Measurements from ENCODE around the gene STAU1.
"Not testable (repeated sequence)": the region's sequence is repeated elsewhere in the genome, so short reads cannot be mapped to it uniquely, and the experiment has no call there.

The STAU1 gene, protein sequence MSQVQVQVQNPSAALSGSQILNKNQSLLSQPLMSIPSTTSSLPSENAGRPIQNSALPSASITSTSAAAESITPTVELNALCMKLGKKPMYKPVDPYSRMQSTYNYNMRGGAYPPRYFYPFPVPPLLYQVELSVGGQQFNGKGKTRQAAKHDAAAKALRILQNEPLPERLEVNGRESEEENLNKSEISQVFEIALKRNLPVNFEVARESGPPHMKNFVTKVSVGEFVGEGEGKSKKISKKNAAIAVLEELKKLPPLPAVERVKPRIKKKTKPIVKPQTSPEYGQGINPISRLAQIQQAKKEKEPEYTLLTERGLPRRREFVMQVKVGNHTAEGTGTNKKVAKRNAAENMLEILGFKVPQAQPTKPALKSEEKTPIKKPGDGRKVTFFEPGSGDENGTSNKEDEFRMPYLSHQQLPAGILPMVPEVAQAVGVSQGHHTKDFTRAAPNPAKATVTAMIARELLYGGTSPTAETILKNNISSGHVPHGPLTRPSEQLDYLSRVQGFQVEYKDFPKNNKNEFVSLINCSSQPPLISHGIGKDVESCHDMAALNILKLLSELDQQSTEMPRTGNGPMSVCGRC

GRCh38 chr20:49187851-49188641 lies at the start of gene STAU1:
Gene STAU1 (minus strand): TSS chr20:49188334. CDS start chr20:49166201, 22,133 bp downstream.
- DNase-seq, result peak; percentile 95

DNA sequence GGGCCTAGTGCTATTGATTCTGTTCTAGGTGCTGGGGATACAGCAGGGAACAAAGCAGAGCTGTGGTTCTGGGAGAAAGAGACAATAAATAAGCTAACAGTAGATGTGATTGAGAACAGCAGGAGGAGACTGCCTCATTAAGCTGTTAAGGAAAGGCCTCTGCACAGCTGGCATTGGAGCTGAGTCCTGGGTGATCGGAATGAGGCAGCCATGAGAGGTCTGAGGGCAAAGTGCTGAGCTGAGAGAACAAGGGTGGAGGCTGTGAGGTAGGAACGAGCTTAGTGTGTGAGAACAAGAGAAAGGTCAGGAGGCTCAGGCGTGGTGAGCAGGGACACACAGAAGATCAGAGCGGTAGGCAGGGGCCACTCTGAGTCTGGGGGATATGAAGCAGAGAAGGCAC lies 49.4 kb upstream of the STAU1 start:
- no peak for DNase-seq

DNA sequence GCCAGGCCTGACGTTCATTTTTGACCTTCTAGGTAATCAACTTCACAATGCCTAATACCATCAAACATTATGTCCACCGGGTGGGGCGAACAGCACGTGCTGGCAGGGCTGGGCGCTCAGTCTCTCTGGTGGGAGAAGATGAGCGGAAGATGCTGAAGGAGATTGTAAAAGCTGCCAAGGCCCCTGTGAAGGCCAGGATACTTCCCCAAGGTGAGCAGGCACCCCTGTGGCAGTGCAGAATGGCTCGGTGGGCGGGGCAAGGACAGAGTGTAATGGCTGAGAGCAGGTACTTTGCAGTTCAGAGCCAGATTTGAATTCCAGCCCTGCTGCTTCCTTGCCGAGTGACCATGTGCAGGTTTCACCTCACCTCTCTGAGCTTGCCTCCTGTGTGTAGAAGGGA lies 48.2 kb upstream of the STAU1 start:
- no peak for DNase-seq

GRCh38 chr20:49234831-49235230 lies 46.7 kb upstream of the STAU1 start:
- no peak for DNase-seq

GRCh38 chr20:49233226-49233625 lies 45.1 kb upstream of the STAU1 start:
- no peak for DNase-seq

- no peak for DNase-seq
Measured at GRCh38 chr20:49231471-49231870, 43.3 kb upstream of the STAU1 start.

- no peak for DNase-seq
Measured at GRCh38 chr20:49230561-49231133, 42.5 kb upstream of the STAU1 start.

DNA sequence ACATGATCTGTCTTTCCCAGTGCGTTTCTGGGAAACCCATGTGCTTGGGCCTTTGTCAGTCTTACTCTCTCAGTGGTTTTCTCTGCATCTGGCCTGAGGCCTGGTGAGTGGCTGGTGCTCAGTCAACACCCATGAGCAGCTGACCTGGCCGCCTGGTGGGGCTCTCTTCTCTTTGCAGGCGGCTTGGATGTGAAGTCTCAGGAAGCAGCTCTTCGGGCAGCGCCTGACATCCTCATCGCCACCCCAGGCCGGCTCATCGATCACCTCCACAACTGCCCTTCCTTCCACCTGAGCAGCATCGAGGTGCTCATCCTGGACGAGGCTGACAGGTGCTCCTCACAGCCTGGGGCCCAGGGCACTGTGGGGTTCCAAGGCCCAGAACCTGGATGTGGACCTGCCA lies 41.9 kb upstream of the STAU1 start:
- no peak for DNase-seq

DNA sequence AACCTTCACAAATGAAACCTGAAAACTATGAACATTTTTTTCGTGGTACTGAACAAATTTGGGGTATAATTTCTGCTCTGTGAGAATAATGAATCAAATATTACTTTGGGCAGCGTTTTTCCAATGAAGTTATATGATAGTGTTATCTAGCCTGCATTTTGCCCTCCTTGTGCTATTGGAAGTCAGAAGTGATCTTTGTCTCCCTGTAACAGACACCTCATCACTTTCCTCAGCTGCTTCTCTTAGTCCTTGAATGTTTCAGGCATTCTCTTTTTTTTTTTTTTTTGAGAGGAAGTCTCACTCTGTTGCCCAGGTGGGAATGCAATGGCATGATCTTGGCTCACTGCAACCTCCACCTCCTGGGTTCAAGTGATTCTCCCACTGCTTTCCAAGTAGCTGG lies 41.2 kb upstream of the STAU1 start:
- no peak for DNase-seq

- DNase-seq, result no peak
Measured at GRCh38 chr20:49228676-49229075, 40.5 kb upstream of the STAU1 start.

GRCh38 chr20:49225896-49226295 lies 37.8 kb upstream of the STAU1 start:
- no peak for DNase-seq

GRCh38 chr20:49219924-49220831 lies 32.0 kb upstream of the STAU1 start:
- no peak for DNase-seq

DNA sequence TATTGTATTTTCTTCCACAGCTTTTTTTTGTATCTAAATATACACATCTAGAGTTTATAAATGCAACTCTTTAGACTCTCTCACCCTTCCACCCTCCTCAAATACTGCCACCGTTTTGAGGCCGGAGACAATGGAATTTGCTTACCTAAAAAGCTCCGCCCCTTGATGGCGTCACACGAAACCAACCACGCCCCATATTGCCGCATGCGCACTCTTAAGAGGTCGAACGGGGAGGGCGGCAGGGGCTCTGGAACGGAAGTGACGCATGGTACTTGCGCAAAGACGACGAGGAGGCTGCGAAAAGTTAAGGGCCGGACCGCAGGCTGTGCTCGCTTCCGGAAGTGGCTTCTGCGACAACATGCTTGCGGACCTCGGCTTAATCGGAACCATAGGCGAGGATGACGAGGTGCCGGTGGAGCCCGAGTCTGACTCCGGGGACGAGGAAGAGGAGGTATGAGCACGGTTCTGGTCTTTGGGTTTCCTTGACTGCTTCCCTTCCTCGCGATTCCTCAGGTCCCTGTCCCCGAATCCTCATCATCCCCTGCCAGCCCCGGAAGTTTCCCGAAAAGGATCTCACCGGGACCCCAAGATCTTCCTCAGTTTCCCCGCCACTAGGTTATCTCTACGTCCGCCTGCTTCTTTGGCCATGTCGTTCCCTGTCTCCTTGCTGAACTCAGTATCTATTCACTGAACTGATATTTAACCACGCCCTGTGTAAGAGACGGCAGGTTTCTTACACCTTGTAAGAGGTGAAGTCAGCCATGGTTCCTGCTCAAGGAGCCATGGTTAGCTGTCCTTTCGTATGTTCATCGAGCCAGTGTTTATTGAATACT lies 31.2 kb upstream of the STAU1 start, which contains the start of gene DDX27:
Gene DDX27 (plus strand): TSS at position 326 of the 833 bp plus-strand sequence. CDS start 33 bp downstream, at position 359.
- DNase-seq, result peak; percentile 98

DNA sequence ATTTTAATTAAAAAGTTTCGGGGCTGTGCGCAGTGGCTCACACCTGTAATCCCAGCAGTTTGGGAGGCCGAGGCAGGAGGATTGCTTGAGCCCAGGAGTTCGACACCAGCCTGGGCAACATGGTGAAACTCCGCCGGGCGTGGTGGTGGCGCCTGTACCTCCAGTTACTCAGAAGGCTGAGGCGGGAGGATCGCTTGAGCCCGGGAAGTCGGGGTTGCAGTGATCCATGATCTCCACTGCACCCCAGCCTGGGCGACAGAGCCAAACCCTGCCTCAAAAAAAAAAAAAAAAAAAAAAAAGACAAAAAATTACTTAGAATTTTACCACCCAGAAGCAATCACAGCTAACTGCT lies 30.6 kb upstream of the STAU1 start:
- DNase-seq, result not testable (repeated sequence)

GRCh38 chr20:49216991-49217578 lies 29.0 kb upstream of the STAU1 start:
- DNase-seq, result peak; percentile 90

GRCh38 chr20:49215232-49215631 lies 27.1 kb upstream of the STAU1 start:
- DNase-seq, result no peak

GRCh38 chr20:49214571-49214970 lies 26.4 kb upstream of the STAU1 start:
- no peak for DNase-seq

DNA sequence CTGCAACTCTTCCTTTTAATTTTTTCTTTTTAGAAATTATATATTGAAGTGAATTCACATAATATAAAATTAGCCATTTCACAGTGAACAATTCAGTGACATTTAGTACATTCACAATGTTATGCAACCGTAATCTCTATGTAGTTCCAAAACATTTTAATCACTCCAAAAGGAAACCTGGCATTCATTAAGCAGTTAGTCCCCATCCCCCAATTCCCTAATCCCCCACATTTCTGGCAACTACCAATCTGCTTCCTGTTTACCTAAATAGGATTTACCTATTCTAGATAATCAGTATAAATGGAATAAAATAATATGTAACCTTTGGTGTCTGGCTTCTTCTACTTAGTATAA lies 22.6 kb upstream of the STAU1 start:
- no peak for DNase-seq

- no peak for DNase-seq
Measured at GRCh38 chr20:49210101-49210756, 22.1 kb upstream of the STAU1 start.

DNA sequence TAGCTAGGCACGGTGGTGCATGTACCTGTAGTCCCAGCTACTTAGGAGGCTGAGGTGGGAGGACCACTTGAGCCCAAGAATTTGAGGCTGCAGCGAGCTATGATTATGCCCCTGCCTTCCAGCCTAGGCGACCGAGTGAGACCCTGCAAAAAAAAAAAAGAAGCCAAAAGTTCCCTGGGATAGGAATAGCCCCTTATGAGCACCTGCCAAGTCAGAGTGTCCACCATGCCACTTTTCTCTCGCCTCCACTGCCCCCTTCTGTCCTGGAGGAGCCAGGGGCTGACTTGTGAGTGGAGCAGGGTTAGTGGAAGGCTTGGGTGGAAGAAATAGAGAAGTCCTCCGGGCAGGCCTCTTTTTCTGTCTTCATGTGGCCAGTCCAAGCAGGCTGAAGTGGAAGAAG lies 18.9 kb upstream of the STAU1 start:
- DNase-seq, result no peak

GRCh38 chr20:49203746-49204145 lies 15.6 kb upstream of the STAU1 start:
- DNase-seq, result no peak

All from CD4-positive, alpha-beta T cell treated with Interleukin-12 subunit alpha and Interleukin-12 subunit beta, for 1 hour (primary cell).